Measurements from ENCODE around the gene OR1K1.
"Not testable (repeated sequence)": the region's sequence is repeated elsewhere in the genome, so short reads cannot be mapped to it uniquely, and the experiment has no call there.

OR1K1 gene, protein sequence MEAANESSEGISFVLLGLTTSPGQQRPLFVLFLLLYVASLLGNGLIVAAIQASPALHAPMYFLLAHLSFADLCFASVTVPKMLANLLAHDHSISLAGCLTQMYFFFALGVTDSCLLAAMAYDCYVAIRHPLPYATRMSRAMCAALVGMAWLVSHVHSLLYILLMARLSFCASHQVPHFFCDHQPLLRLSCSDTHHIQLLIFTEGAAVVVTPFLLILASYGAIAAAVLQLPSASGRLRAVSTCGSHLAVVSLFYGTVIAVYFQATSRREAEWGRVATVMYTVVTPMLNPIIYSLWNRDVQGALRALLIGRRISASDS

GRCh38 chr9:122800066-122801060, at the start of gene OR1K1:
Gene OR1K1, plus strand, starts transcription at chr9:122800123. Its CDS starts 0 bp downstream, at chr9:122800123.
- DNase-seq: no peak

GRCh38 chr9:122754825-122755224, 45.1 kb upstream of the OR1K1 start:
- no peak for DNase-seq

- DNase-seq: no peak
Measured at GRCh38 chr9:122767817-122768216, 32.1 kb upstream of the OR1K1 start.

- DNase-seq: no peak
Measured at GRCh38 chr9:122777052-122777451, 22.9 kb upstream of the OR1K1 start.

- DNase-seq: no peak
Measured at GRCh38 chr9:122777935-122778627, 21.8 kb upstream of the OR1K1 start.

- no peak for DNase-seq
Measured at GRCh38 chr9:122779181-122779580, 20.7 kb upstream of the OR1K1 start.

- DNase-seq: no peak
Measured at GRCh38 chr9:122780026-122780425, 19.9 kb upstream of the OR1K1 start.

- no peak for DNase-seq
Measured at GRCh38 chr9:122781671-122782070, 18.3 kb upstream of the OR1K1 start.

GRCh38 chr9:122785269-122785668, 14.7 kb upstream of the OR1K1 start:
- DNase-seq: no peak

DNA sequence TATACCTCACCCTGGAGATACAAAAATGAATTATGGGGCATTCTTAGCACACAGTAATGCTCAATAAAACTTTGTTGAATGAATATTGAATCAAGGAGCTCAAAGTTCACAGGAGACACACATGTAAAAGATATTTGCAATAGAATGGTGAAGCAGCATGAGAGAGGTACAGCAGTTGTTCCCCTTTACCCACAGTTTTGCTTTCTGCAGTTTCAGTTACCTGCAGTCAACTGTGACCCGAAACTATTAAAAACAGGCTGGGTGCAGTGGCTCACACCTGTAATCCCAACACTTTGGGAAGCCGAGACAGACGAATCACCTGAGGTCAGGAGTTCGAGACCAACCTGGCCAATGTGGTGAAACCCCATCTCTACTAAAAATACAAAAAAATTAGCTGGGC, 13.6 kb upstream of the OR1K1 start:
- no peak for DNase-seq

GRCh38 chr9:122788831-122789230, 11.1 kb upstream of the OR1K1 start, which contains the start of gene OR5C1:
Gene OR5C1, plus strand, starts transcription at chr9:122788933. Its CDS starts 0 bp downstream, at chr9:122788933.
- no peak for DNase-seq

DNA sequence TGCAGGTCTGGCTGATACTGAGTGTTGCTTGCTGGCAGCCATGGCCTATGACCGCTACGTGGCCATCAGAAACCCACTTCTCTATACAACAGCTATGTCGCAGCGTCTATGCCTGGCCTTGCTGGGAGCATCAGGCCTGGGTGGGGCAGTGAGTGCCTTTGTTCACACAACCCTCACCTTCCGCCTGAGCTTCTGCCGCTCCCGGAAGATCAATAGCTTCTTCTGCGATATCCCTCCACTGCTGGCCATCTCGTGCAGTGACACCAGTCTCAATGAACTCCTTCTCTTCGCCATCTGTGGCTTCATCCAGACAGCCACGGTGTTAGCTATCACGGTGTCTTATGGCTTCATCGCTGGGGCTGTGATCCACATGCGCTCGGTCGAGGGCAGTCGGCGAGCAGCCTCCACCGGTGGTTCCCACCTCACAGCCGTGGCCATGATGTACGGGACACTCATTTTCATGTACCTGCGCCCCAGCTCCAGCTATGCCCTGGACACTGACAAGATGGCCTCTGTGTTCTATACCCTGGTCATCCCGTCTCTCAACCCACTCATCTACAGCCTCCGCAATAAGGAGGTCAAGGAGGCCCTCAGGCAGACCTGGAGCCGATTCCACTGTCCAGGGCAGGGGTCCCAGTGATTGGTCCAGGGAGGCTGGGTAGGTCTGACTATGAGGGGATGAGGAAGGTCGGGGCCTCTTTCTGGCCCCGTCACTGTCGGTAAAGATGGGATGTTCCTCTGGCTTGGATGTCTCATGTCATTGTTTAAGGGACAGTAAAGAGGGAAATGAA, 10.5 kb upstream of the OR1K1 start:
- DNase-seq: no peak

GRCh38 chr9:122791872-122792669, 7.9 kb upstream of the OR1K1 start:
- DNase-seq: no peak

DNA sequence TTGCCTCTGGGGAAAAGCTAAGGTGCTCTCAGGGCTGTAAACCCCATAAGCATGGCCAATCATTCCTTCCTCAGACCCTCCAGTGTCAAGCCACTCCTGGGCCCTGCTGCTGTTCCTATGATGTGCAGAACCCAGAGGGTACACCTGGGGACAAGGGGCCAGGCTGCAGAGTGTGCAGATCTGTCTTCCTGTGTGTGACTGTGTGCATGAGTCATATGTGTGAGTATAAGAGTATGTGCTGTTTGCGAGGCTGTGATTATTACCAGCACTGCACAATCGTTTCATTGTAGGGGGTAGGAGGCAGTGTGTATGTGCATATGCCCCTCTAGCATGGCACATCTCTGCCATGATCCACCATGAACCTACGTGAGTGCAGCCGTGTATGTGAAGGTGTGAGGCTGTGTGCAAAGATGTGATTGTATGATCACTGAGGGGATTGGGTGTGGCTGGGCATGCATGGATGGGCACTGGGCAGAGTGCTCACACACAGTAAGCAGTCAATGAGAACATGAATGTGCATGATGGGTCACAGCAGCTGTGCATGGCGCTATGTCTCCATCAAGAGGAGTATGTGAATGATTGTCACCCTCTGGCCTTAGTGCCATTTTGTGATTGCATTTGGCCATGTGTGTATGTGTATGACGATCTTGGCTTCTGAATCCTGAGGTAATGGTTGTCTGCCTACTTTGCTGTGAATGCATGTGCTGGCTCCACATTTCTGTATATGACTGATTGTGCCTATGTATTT, 2.4 kb upstream of the OR1K1 start:
- no peak for DNase-seq

GRCh38 chr9:122806661-122807060, 6.7 kb downstream of the OR1K1 start:
- no peak for DNase-seq

GRCh38 chr9:122807271-122807900, 7.5 kb downstream of the OR1K1 start:
- DNase-seq: no peak

DNA sequence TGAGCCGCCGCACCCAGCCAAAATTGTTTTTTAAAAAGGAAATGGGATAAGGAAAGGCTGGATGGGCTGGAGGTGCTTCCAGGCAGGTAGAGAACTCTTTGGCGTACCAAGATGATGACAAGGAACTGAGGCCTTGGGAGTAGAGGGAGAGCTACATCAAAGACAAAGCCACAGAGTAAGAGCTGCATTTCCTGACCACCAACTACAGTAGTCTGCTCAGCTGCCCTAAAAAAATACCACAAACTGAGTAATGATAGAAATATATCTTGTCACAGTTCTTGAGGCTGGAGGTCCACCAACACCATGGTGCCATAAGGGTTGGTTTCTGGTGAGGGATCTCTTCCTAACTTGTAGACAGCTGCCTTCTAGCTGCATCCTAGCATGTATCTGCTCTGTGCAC, 8.2 kb downstream of the OR1K1 start:
- no peak for DNase-seq

DNA sequence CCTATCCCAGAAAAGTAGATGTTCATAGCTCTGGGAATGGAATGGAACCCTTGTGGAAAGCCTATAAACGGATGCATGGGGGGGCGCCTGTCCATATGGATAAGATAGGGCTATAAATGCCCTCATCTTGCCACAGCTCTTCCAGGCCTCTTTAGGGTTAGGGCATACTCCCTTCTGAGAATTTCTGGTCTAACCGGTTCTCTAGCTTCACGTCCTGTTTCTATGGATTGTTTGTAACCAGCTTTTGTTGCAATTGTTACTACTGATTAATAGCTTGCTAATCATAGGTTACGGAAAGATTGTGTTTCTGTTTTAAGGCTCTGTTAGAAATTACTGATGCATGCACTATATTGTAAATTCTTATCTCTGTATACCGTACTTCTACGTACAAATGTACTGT, 9.3 kb downstream of the OR1K1 start:
- DNase-seq: not testable (repeated sequence)

DNA sequence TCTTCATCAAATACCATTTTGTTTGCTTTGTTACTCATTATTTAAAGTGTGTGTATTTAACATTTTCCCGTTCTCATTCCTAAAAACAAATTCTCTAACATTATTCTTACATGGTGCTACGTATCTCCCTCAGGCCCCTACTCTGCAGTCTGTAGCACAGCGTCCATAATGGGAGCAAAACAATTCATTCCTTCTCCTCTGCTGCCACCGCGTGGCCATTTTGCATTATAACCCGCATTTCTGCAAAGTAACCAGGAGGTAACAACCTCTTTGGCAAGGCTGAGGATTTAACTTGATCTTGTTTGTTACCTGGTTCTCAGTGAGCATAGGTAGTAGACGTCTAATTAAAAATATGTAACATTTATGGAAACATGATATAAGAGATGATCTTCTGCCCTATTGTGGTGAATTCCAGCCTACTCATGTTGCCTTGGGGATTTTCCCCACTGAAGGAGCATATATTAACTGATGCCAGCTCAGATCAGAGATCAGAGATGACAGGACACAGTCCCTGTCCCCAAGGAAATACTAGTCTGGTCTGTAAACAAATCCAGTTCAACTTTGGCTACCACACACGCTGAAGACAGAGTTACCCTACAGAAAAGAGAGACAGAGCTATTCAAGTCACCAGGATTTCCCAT, 10.5 kb downstream of the OR1K1 start:
- peak; percentile 89 for DNase-seq

DNA sequence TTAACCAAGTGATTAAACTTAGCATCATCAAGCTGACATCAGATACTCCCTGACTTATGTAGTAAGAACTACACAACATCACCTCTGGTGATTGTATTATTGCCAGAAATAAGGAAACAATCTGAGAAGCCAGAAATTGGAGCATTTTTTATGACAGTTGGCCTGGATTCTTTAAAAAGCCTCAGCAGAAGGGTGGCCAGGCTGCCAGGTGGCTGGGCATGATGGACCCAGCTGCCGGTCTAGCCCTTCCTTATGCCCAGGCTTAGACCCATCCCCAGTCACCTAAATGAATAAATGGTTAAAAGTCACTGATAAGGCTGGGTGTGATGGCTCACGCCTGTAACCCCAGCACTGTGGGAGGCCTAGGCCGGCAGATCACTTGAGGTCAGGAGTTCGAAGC, 12.8 kb downstream of the OR1K1 start:
- DNase-seq: peak; percentile 7

Measured in activated CD8-positive, alpha-beta memory T cell treated with anti-CD3 and anti-CD28 coated beads for 24 hours (primary cell).